ENCODE data around the gene GABRA4.
A peak's percentile ranks its signal among the peaks of the same experiment; 100 is the strongest.

GABRA4 gene

GRCh38 chr4:46993075-46994006, at the start of gene GABRA4:
TSS of gene GABRA4 (minus strand) at chr4:46993581. CDS start at chr4:46993424, 157 bp downstream.
- DNase-seq, result no peak

- no peak for DNase-seq
Observed at GRCh38 chr4:47040828-47041227, 47.4 kb upstream of the GABRA4 start.

GRCh38 chr4:47038263-47038662, 44.9 kb upstream of the GABRA4 start:
- no peak for DNase-seq

- no peak for DNase-seq
Observed at GRCh38 chr4:47032405-47033106, 39.2 kb upstream of the GABRA4 start.

GRCh38 chr4:47031751-47032404, 38.5 kb upstream of the GABRA4 start:
- no peak for DNase-seq

- DNase-seq, result no peak
Observed at GRCh38 chr4:47031011-47031678, 37.8 kb upstream of the GABRA4 start, which contains the start of gene GABRB1. TSS of gene GABRB1 (plus strand) at chr4:47031567.

GRCh38 chr4:47017494-47017893, 24.1 kb upstream of the GABRA4 start:
- no peak for DNase-seq

- DNase-seq, result no peak
Observed at GRCh38 chr4:47017081-47017480, 23.7 kb upstream of the GABRA4 start.

GRCh38 chr4:47013373-47013772, 20.0 kb upstream of the GABRA4 start:
- DNase-seq, result no peak

- DNase-seq, result no peak
Observed at GRCh38 chr4:47012676-47013075, 19.3 kb upstream of the GABRA4 start.

GRCh38 chr4:47010912-47011446, 17.6 kb upstream of the GABRA4 start:
- no peak for DNase-seq

- no peak for DNase-seq
Observed at GRCh38 chr4:47010347-47010911, 17.0 kb upstream of the GABRA4 start.

GRCh38 chr4:47002580-47002979, 9.2 kb upstream of the GABRA4 start:
- no peak for DNase-seq

- no peak for DNase-seq
Observed at GRCh38 chr4:47000406-47000805, 7.0 kb upstream of the GABRA4 start.

- no peak for DNase-seq
Observed at GRCh38 chr4:46999566-46999965, 6.2 kb upstream of the GABRA4 start.

- no peak for DNase-seq
Observed at GRCh38 chr4:46994007-46994405, 625 bp upstream of the GABRA4 start.

GRCh38 chr4:46992338-46992737, 1.0 kb downstream of the GABRA4 start:
- no peak for DNase-seq

- no peak for DNase-seq
Observed at GRCh38 chr4:46986922-46987638, 6.3 kb downstream of the GABRA4 start.

- DNase-seq, result no peak
Observed at GRCh38 chr4:46984781-46985180, 8.6 kb downstream of the GABRA4 start.

- no peak for DNase-seq
Observed at GRCh38 chr4:46980851-46981250, 12.5 kb downstream of the GABRA4 start.

GRCh38 chr4:46979726-46980125, 13.7 kb downstream of the GABRA4 start:
- no peak for DNase-seq

- peak; percentile 13 for DNase-seq
Observed at GRCh38 chr4:46979283-46979682, 14.1 kb downstream of the GABRA4 start.

All from DMS153 (cell line).